GM12878 (cell line): ENCODE measurements around the gene B3GALT4. TPM values are rescaled to one million over a fixed set of nuclear protein-coding genes. Genes with fewer than 3 reads are reported as not detected.

Experiments used
- BHLHE40 ChIP-seq, 2 experiments: fragments of 450-650 bp in 1 of 2; IDR thresholded peaks; 2 replicates each; pipeline ENCODE4 v1.6.1; 2011 to 2017; ENCODE audit warnings: low read depth in 2 of 2, borderline replicate concordance in 1 of 2, improper control_type of control experiment in 1 of 2, low read length in 1 of 2, mild to moderate bottlenecking in 1 of 2
- CREM ChIP-seq: IDR thresholded peaks from 2 replicates; pipeline ENCODE4 v1.6.1; 2014; ENCODE audit warnings: antibody characterized with exemption, low read depth
- E4F1 ChIP-seq: fragments of 450-650 bp; IDR thresholded peaks from 2 replicates; pipeline ENCODE4 v1.6.1; 2018; ENCODE audit warnings: borderline replicate concordance, mild to moderate bottlenecking; ENCODE audit not compliant: partially characterized antibody
- EGR1 ChIP-seq, 2 experiments: IDR thresholded peaks; 1 replicate in 1 of 2; 2 replicates in 1 of 2; pipeline ENCODE4 v1.6.1; 2011 to 2012; ENCODE audit warnings: low read depth in 2 of 2, low read length in 2 of 2, borderline replicate concordance in 1 of 2, mild to moderate bottlenecking in 1 of 2, moderate library complexity in 1 of 2
- ESRRA ChIP-seq: IDR thresholded peaks from 2 replicates; pipeline ENCODE4 v1.6.1; 2012; ENCODE audit warnings: mild to moderate bottlenecking, low read length, improper control_type of control experiment
- EZH2 ChIP-seq: IDR thresholded peaks from 2 replicates; pipeline ENCODE4 v1.6.1; 2012; ENCODE audit warnings: low read depth, mild to moderate bottlenecking, control low read depth, inconsistent platforms, low read length, borderline replicate concordance; ENCODE audit not compliant: control insufficient read depth
- GABPA ChIP-seq: IDR thresholded peaks from 2 replicates; pipeline ENCODE4 v1.6.1; 2014; ENCODE audit warnings: antibody characterized with exemption, low read depth, mild to moderate bottlenecking, inconsistent platforms
- IKZF2 ChIP-seq, 2 experiments: fragments of 450-650 bp; IDR thresholded peaks; 2 replicates each; pipeline ENCODE4 v1.6.1; 2017; ENCODE audit warnings: mild to moderate bottlenecking in 2 of 2, moderate library complexity in 2 of 2
- LARP7 ChIP-seq: fragments of 450-650 bp; IDR thresholded peaks from 2 replicates; pipeline ENCODE4 v1.6.1; 2017; ENCODE audit warnings: mild to moderate bottlenecking
- NFYA ChIP-seq: IDR thresholded peaks from 2 replicates; pipeline ENCODE4 v1.6.1; 2011; ENCODE audit warnings: low read depth, mild to moderate bottlenecking, low read length, improper control_type of control experiment, borderline replicate concordance
- NRF1 ChIP-seq: conservative IDR thresholded peaks from 2 replicates; pipeline ENCODE4 v1.6.1; 2011; ENCODE audit warnings: mild to moderate bottlenecking, low read depth, low read length, improper control_type of control experiment
- PRDM15 ChIP-seq: fragments of 450-650 bp; formaldehyde crosslinking; IDR thresholded peaks from 2 replicates; pipeline ENCODE4 v1.4.0; 2020; ENCODE audit warnings: mild to moderate bottlenecking, moderate library complexity
- SIN3A ChIP-seq: IDR thresholded peaks from 2 replicates; pipeline ENCODE4 v1.6.1; 2012; ENCODE audit warnings: low read depth, low read length, improper control_type of control experiment
- SKIL ChIP-seq: fragments of 450-650 bp; IDR thresholded peaks from 2 replicates; pipeline ENCODE4 v1.6.1; 2017; ENCODE audit warnings: mild to moderate bottlenecking, low read depth, inconsistent platforms; ENCODE audit not compliant: poor library complexity, severe bottlenecking
- SMAD1 ChIP-seq: fragments of 450-650 bp; IDR thresholded peaks from 2 replicates; pipeline ENCODE4 v1.6.1; 2018; ENCODE audit warnings: mild to moderate bottlenecking, low read depth; ENCODE audit not compliant: partially characterized antibody
- SMARCA5 ChIP-seq: fragments of 450-650 bp; IDR thresholded peaks from 2 replicates; pipeline ENCODE4 v1.6.1; 2017; ENCODE audit warnings: mild to moderate bottlenecking
- SMC3 ChIP-seq: IDR thresholded peaks from 2 replicates; pipeline ENCODE4 v1.6.1; 2011; ENCODE audit warnings: low read length, improper control_type of control experiment, borderline replicate concordance
- SP1 ChIP-seq: IDR thresholded peaks from one replicate; pipeline ENCODE4 v1.6.1; 2011; ENCODE audit warnings: low read depth, low read length
- USF1 ChIP-seq: IDR thresholded peaks from 2 replicates; pipeline ENCODE4 v1.6.1; 2011; ENCODE audit warnings: borderline replicate concordance, low read depth, mild to moderate bottlenecking, moderate library complexity, mixed read lengths, low read length; ENCODE audit not compliant: insufficient read depth; ENCODE audit errors: extremely low read length
- WRNIP1 ChIP-seq: IDR thresholded peaks from 2 replicates; pipeline ENCODE4 v1.6.1; 2011; ENCODE audit warnings: low read depth, low read length, improper control_type of control experiment, borderline replicate concordance
- YY1 ChIP-seq: IDR thresholded peaks from 2 replicates; pipeline ENCODE4 v1.6.1; 2011; ENCODE audit warnings: low read depth, mild to moderate bottlenecking, low read length
- ZNF384 ChIP-seq: IDR thresholded peaks from 2 replicates; pipeline ENCODE4 v1.6.1; 2012; ENCODE audit warnings: low read depth, mild to moderate bottlenecking, low read length, improper control_type of control experiment, borderline replicate concordance
- polyA plus RNA-seq, 11 experiments: library from polyadenylated mRNA; depleted of rRNA in 4 of 11; unstranded in 6 of 11; stranded (reverse) in 5 of 11; fragments of >200 nt; fragmentation: Nextera tagmentation in 4 of 11; fragmentation: Illumina TruSeq in 1 of 11; extraction: Ambion mirVana in 4 of 11; extraction: Trizol in 1 of 11; gene quantifications; 1 replicate in 1 of 11; 2 replicates in 10 of 11; pipeline versions ENCODE4 v1.2.1 to v1.2.3, GENCODE V29; 2011 to 2016; ENCODE audit warnings: inconsistent platforms in 2 of 11, missing spikeins in 2 of 11, low read depth in 1 of 11
- total RNA-seq, 4 experiments: library from RNA; depleted of rRNA in 3 of 4; stranded (reverse); fragments of >200 nt in 3 of 4; fragmentation: Illumina TruSeq in 1 of 4; extraction: Trizol in 1 of 4; gene quantifications; 2 replicates each; pipeline versions ENCODE4 v1.2.1 to v1.2.3, GENCODE V29; 2013 to 2021

The B3GALT4 gene
- total and polyA plus RNA-seq, 10 of the 15 experiments (the other 5 are each of a cell fraction or from before 2014, with no cell fraction given) = 0.27 to 8.2 (median 2.6) TPM

- TF ChIP-seq PRDM15 (CRISPR knock-in tag) (no peak), WRNIP1 (0 out of 2 replicates have a peak, but pooled peaks have one; percentile 43), EGR1 (IDR thresholded peaks at IDR 0.05; ENCODE audit: borderline replicate concordance in 1 of 2, low read depth in 2 of 2, low read length in 2 of 2) (peak in 1 of 2 experiments; percentile 80; a peak in 1 of 3 replicates), SIN3A (no peak), SP1 (peak; percentile 36), SKIL (no peak), IKZF2 (IDR thresholded peaks at IDR 0.05) (peak; percentile 11 to 52; a peak in 1 of 4 replicates), SMAD1 (no peak), ZNF384 (no peak), SMARCA5 (no peak), LARP7 (no peak), USF1 (peak; percentile 42), GABPA (no peak), SMC3 (no peak), CREM (no peak; the same call in 1 of the 2 replicates), YY1 (no peak), NFYA (no peak), E4F1 (no peak), ESRRA (no peak), BHLHE40 (IDR thresholded peaks at IDR 0.05; ENCODE audit: borderline replicate concordance in 1 of 2, low read depth in 2 of 2, low read length in 1 of 2) (no peak), EZH2 (no peak), NRF1 (no peak)
Observed at GRCh38 chr6:33314515-33314942, 37.6 kb downstream of the B3GALT4 start (continued).
